ENCODE data around the gene LDLRAD4. TPM values are rescaled to one million over a fixed set of nuclear protein-coding genes. Genes with fewer than 3 reads are reported as not detected.

LDLRAD4 gene
- total RNA-seq, 1 experiment from 2014 or later: not detected

- no peaks in the 10 kb centered on the region for H3F3A ChIP-seq (ENCODE audit: low read length, unreplicated experiment)
- POLR2A ChIA-PET (ENCODE audit: unreplicated experiment): no interaction called here
- CTCF ChIA-PET: no interaction called here
- ATAC-seq (no peak), DNase-seq (no peak)
- no peaks in the 10 kb centered on the region for H3K9me2 ChIP-seq (replicated peaks; ENCODE audit: low read length)
- H3K9me3 ChIP-seq (ENCODE audit: low read length): no peaks in the 10 kb centered on the region
- H2AFZ ChIP-seq (ENCODE audit: low read length): no peak overlapping the region
- intact Hi-C loops (cut with micrococcal nuclease): no loop called here
- no peak overlapping the region for H3K4me2 ChIP-seq (ENCODE audit: low read length)
- TF ChIP-seq CTCF (conservative IDR thresholded peaks at IDR 0.05; ENCODE audit: low read depth, low read length): no peak
- TF ChIP-seq EZH2phosphoT487 (IDR thresholded peaks at IDR 0.05; ENCODE audit: borderline replicate concordance, low read length): no peak
- TF ChIP-seq EZH2 (IDR thresholded peaks at IDR 0.05; ENCODE audit: low read length, unreplicated experiment): no peak
- H4K20me1 ChIP-seq (ENCODE audit: low read length): no peaks in the 10 kb centered on the region
- no TSS peak for BruUV-seq (replicated peaks)
- H3K4me1 ChIP-seq (ENCODE audit: insufficient read depth, low read length): no peaks in the 10 kb centered on the region
- no peaks in the 10 kb centered on the region for H3K79me2 ChIP-seq (ENCODE audit: low read length)
- H3K9ac ChIP-seq (ENCODE audit: low read length): no peak overlapping the region
- H3K27me3 ChIP-seq (ENCODE audit: low read length): peaks cover 90% of the 10 kb centered on the region
- no peak overlapping the region for H3K4me3 ChIP-seq (ENCODE audit: low read length)
- no peak overlapping the region for H3K27ac ChIP-seq (ENCODE audit: low read length)
- H3K36me3 ChIP-seq (ENCODE audit: low read depth, low read length): no peaks in the 10 kb centered on the region
These were observed 226.8 kb downstream of the LDLRAD4 start for GRCh38 chr18:13445241-13445897.

GRCh38 chr18:13446024-13446423, 227.5 kb downstream of the LDLRAD4 start:
- ATAC-seq: no peak
- H3K27me3 ChIP-seq (ENCODE audit: low read length): peaks cover 90% of the 10 kb centered on the region
- H3K4me2 ChIP-seq (ENCODE audit: low read length): no peak overlapping the region
- POLR2A ChIA-PET (ENCODE audit: unreplicated experiment): no interaction called here
- TF ChIP-seq EZH2 (IDR thresholded peaks at IDR 0.05; ENCODE audit: low read length, unreplicated experiment) (no peak), CTCF (conservative IDR thresholded peaks at IDR 0.05; ENCODE audit: low read depth, low read length) (no peak), EZH2phosphoT487 (IDR thresholded peaks at IDR 0.05; ENCODE audit: borderline replicate concordance, low read length) (no peak)
- H3K4me3 ChIP-seq (ENCODE audit: low read length): no peak overlapping the region
- no peaks in the 10 kb centered on the region for H3K9me2 ChIP-seq (replicated peaks; ENCODE audit: low read length)
- no peaks in the 10 kb centered on the region for H3F3A ChIP-seq (ENCODE audit: low read length, unreplicated experiment)
- H3K36me3 ChIP-seq (ENCODE audit: low read depth, low read length): no peaks in the 10 kb centered on the region
- H3K9ac ChIP-seq (ENCODE audit: low read length): no peak overlapping the region
- CTCF ChIA-PET: no interaction called here
- no peaks in the 10 kb centered on the region for H4K20me1 ChIP-seq (ENCODE audit: low read length)
- H2AFZ ChIP-seq (ENCODE audit: low read length): no peak overlapping the region
- intact Hi-C loops (cut with micrococcal nuclease): no loop called here
- no peaks in the 10 kb centered on the region for H3K9me3 ChIP-seq (ENCODE audit: low read length)
- DNase-seq: no peak
- no peak overlapping the region for H3K27ac ChIP-seq (ENCODE audit: low read length)
- H3K79me2 ChIP-seq (ENCODE audit: low read length): no peaks in the 10 kb centered on the region
- no peaks in the 10 kb centered on the region for H3K4me1 ChIP-seq (ENCODE audit: insufficient read depth, low read length)
- no TSS peak for BruUV-seq (replicated peaks)

GRCh38 chr18:13446610-13447461, 228.3 kb downstream of the LDLRAD4 start:
- DNase-seq: no peak
- Histone ChIP-seq H3K27ac (ENCODE audit: low read length) (no peak overlapping the region), H3K36me3 (ENCODE audit: low read depth, low read length) (no peaks in the 10 kb centered on the region), H3K79me2 (ENCODE audit: low read length) (no peaks in the 10 kb centered on the region), H4K20me1 (ENCODE audit: low read length) (no peaks in the 10 kb centered on the region), H3K9me2 (replicated peaks; ENCODE audit: low read length) (no peaks in the 10 kb centered on the region), H3F3A (ENCODE audit: low read length, unreplicated experiment) (no peaks in the 10 kb centered on the region), H3K9ac (ENCODE audit: low read length) (no peak overlapping the region), H3K9me3 (ENCODE audit: low read length) (no peaks in the 10 kb centered on the region), H3K4me3 (ENCODE audit: low read length) (no peak overlapping the region), H3K4me2 (ENCODE audit: low read length) (no peak overlapping the region), H3K4me1 (ENCODE audit: insufficient read depth, low read length) (no peaks in the 10 kb centered on the region), H2AFZ (ENCODE audit: low read length) (no peak overlapping the region), H3K27me3 (ENCODE audit: low read length) (peaks cover 90% of the 10 kb centered on the region)
- no peak for ATAC-seq
- intact Hi-C loops (cut with micrococcal nuclease): no loop called here
- no TSS peak for BruUV-seq (replicated peaks)
- CTCF ChIA-PET: no interaction called here
- TF ChIP-seq EZH2phosphoT487 (IDR thresholded peaks at IDR 0.05; ENCODE audit: borderline replicate concordance, low read length) (no peak), CTCF (conservative IDR thresholded peaks at IDR 0.05; ENCODE audit: low read depth, low read length) (no peak), EZH2 (IDR thresholded peaks at IDR 0.05; ENCODE audit: low read length, unreplicated experiment) (no peak)
- POLR2A ChIA-PET (ENCODE audit: unreplicated experiment): no interaction called here
